ENCODE measurements around the gene GDF7.

DNA sequence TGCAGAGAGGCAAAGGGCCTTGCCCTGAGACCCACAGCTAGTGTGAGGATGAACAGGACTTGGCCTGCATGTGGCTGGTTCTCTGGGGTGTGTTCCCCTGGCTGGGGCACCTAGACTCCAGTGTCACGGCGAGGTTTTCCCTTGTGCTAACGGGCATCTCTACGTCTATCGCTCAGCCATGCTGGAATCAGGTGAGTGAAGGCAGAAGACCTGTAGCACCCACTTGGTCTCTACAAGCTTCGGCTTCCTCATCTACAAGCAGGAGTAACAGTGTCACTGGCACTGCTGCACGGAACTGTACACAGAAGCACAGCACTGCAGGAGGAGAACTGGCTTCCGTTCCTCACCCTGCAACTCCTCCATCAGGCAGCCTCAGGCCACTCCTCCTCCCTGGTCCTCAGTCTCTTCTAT, 46.7 kb upstream of the GDF7 start:
- TF ChIP-seq, protein P1, sequence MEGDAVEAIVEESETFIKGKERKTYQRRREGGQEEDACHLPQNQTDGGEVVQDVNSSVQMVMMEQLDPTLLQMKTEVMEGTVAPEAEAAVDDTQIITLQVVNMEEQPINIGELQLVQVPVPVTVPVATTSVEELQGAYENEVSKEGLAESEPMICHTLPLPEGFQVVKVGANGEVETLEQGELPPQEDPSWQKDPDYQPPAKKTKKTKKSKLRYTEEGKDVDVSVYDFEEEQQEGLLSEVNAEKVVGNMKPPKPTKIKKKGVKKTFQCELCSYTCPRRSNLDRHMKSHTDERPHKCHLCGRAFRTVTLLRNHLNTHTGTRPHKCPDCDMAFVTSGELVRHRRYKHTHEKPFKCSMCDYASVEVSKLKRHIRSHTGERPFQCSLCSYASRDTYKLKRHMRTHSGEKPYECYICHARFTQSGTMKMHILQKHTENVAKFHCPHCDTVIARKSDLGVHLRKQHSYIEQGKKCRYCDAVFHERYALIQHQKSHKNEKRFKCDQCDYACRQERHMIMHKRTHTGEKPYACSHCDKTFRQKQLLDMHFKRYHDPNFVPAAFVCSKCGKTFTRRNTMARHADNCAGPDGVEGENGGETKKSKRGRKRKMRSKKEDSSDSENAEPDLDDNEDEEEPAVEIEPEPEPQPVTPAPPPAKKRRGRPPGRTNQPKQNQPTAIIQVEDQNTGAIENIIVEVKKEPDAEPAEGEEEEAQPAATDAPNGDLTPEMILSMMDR (IDR thresholded peaks at IDR 0.05) = no peak
- TF ChIP-seq POLR2A (IDR thresholded peaks at IDR 0.05) = no peak

All from right lobe of liver (tissue), 4 donors.